Skeletal muscle tissue (tissue), 5 donors: Measurements from ENCODE around the gene ST7. TPM values are rescaled to one million over a fixed set of nuclear protein-coding genes. Genes with fewer than 3 reads are reported as not detected.

Experiments
- H3K27ac ChIP-seq: one replicate; pipeline ENCODE4 v1.7.0; 2013; ENCODE audit warnings: mild to moderate bottlenecking, low read depth, low read length, inconsistent platforms
- H3K27me3 ChIP-seq, 3 donors: one replicate each; pipeline ENCODE4 v1.7.0; 2013; ENCODE audit warnings: low read length in 3 of 3; ENCODE audit not compliant: control insufficient read depth in 3 of 3, insufficient read depth in 3 of 3
- H3K36me3 ChIP-seq, 3 donors: one replicate each; pipeline ENCODE4 v1.7.0; 2013; ENCODE audit warnings: low read length in 3 of 3; ENCODE audit not compliant: control insufficient read depth in 3 of 3, insufficient read depth in 3 of 3
- H3K4me1 ChIP-seq, 3 donors: one replicate each; pipeline ENCODE4 v1.7.0; 2013; ENCODE audit warnings: low read length in 3 of 3, mild to moderate bottlenecking in 3 of 3; ENCODE audit not compliant: control insufficient read depth in 3 of 3, insufficient read depth in 3 of 3
- H3K4me3 ChIP-seq, 3 donors: one replicate each; pipeline ENCODE4 v1.7.0; 2013; ENCODE audit warnings: low read length in 3 of 3
- H3K9ac ChIP-seq, 3 donors: one replicate each; pipeline ENCODE4 v1.7.0; 2013; ENCODE audit warnings: low read length in 3 of 3, mild to moderate bottlenecking in 3 of 3, moderate library complexity in 2 of 3, low read depth in 1 of 3
- H3K9me3 ChIP-seq, 3 donors: one replicate each; pipeline ENCODE4 v1.7.0; 2013; ENCODE audit warnings: low read length in 3 of 3; ENCODE audit not compliant: control insufficient read depth in 3 of 3
- small RNA-seq: library from RNA; depleted of rRNA; stranded (forward); fragments of <200 nt; gene quantifications from one replicate; pipeline ENCODE3, GENCODE V24; 2014
- total RNA-seq: library from RNA; depleted of rRNA; stranded (reverse); fragments of >200 nt; gene quantifications from one replicate; pipeline ENCODE4 v1.2.3, GENCODE V29; 2014
- donor health status: Osteomylitis.

ST7 gene
- total RNA-seq, 1 donor from 2014 or later = 23.0 TPM

GRCh38 chr7:117271566-117271965, 318.3 kb downstream of the ST7 start:
- Histone ChIP-seq H3K27me3 (no peaks in the 10 kb centered on the region), H3K36me3 (no peaks in the 10 kb centered on the region), H3K4me1 (no peaks in the 10 kb centered on the region), H3K9me3 (no peaks in the 10 kb centered on the region), H3K27ac (no peak overlapping the region), H3K4me3 (no peak overlapping the region), H3K9ac (no peak overlapping the region)

- H3K36me3 ChIP-seq = no peaks in the 10 kb centered on the region
- H3K9ac ChIP-seq = no peak overlapping the region
- H3K27ac ChIP-seq = no peak overlapping the region
- H3K27me3 ChIP-seq = no peaks in the 10 kb centered on the region
- H3K9me3 ChIP-seq = no peaks in the 10 kb centered on the region
- H3K4me1 ChIP-seq = no peaks in the 10 kb centered on the region
- H3K4me3 ChIP-seq = no peak overlapping the region
These were observed 318.9 kb downstream of the ST7 start for GRCh38 chr7:117272017-117272759.

- no peak overlapping the region for H3K27ac ChIP-seq
- no peaks in the 10 kb centered on the region for H3K36me3 ChIP-seq
- no peaks in the 10 kb centered on the region for H3K9me3 ChIP-seq
- no peaks in the 10 kb centered on the region for H3K4me1 ChIP-seq
- no peak overlapping the region for H3K9ac ChIP-seq
- H3K4me3 ChIP-seq = no peak overlapping the region
- no peaks in the 10 kb centered on the region for H3K27me3 ChIP-seq
These were observed 320.0 kb downstream of the ST7 start for GRCh38 chr7:117273325-117273724.

GRCh38 chr7:117273814-117274225, 320.5 kb downstream of the ST7 start:
- H3K27ac ChIP-seq = no peak overlapping the region
- H3K9me3 ChIP-seq = no peaks in the 10 kb centered on the region
- H3K27me3 ChIP-seq = no peaks in the 10 kb centered on the region
- no peaks in the 10 kb centered on the region for H3K36me3 ChIP-seq
- H3K4me3 ChIP-seq = no peak overlapping the region
- no peaks in the 10 kb centered on the region for H3K4me1 ChIP-seq
- no peak overlapping the region for H3K9ac ChIP-seq

GRCh38 chr7:117274951-117275350, 321.6 kb downstream of the ST7 start:
- Histone ChIP-seq H3K9me3 (no peaks in the 10 kb centered on the region), H3K36me3 (no peaks in the 10 kb centered on the region), H3K9ac (no peak overlapping the region), H3K27me3 (no peaks in the 10 kb centered on the region), H3K27ac (no peak overlapping the region), H3K4me1 (no peaks in the 10 kb centered on the region), H3K4me3 (no peak overlapping the region)

- Histone ChIP-seq H3K36me3 (no peaks in the 10 kb centered on the region), H3K27ac (no peak overlapping the region), H3K4me1 (no peaks in the 10 kb centered on the region), H3K9ac (no peak overlapping the region), H3K9me3 (no peaks in the 10 kb centered on the region), H3K4me3 (no peak overlapping the region), H3K27me3 (no peaks in the 10 kb centered on the region)
These were observed 324.3 kb downstream of the ST7 start for GRCh38 chr7:117277576-117277975.

- no peak overlapping the region for H3K9ac ChIP-seq
- no peak overlapping the region for H3K4me3 ChIP-seq
- no peaks in the 10 kb centered on the region for H3K36me3 ChIP-seq
- no peaks in the 10 kb centered on the region for H3K27me3 ChIP-seq
- no peaks in the 10 kb centered on the region for H3K4me1 ChIP-seq
- no peak overlapping the region for H3K27ac ChIP-seq
- no peaks in the 10 kb centered on the region for H3K9me3 ChIP-seq
These were observed 324.7 kb downstream of the ST7 start for GRCh38 chr7:117278040-117278439.

- Histone ChIP-seq H3K9ac (no peak overlapping the region), H3K27ac (no peak overlapping the region)
These were observed 325.9 kb downstream of the ST7 start for GRCh38 chr7:117279203-117279602.

More at GRCh38 chr7:117279203-117279602, 325.9 kb downstream of the ST7 start:
- Histone ChIP-seq H3K27me3 (no peaks in the 10 kb centered on the region), H3K4me1 (no peaks in the 10 kb centered on the region), H3K4me3 (no peak overlapping the region), H3K36me3 (no peaks in the 10 kb centered on the region), H3K9me3 (no peaks in the 10 kb centered on the region)

Small RNA genes lying within 50 kb of the gene (small RNA-seq; reads per million reads assigned to genes)
- gene AC002542.1 (not detected), gene MTCYBP6 (not detected), gene RF00019 (not detected), gene RF02179 (not detected), gene RF02180 (not detected), gene RF02181 (not detected), gene RF02183 (not detected), gene RF02184 (not detected), gene RF02185 (not detected), gene RF02188 (not detected), gene RNA5SP239 (not detected)

Other genes starting within 250 kb of the ST7 start
- gene CAPZA2, start 90.9 kb upstream of the ST7 start, total RNA-seq = 72.5 TPM